Body of pancreas (tissue), 4 donors: ENCODE data around the gene C9orf72. TPM values are rescaled to one million over a fixed set of nuclear protein-coding genes. Genes with fewer than 3 reads are reported as not detected.
A peak's percentile ranks its signal among the peaks of the same experiment; 100 is the strongest.

Experiments used
- ATAC-seq: fragments of 150-250 bp; one replicate; pipeline ENCODE4 v1.9.1; 2016
- DNase-seq, 4 donors: peaks; one replicate each; pipeline ENCODE4 v3.0.0-alpha.2; 2019
- H3K27ac ChIP-seq, 4 donors: fragments of 200-600 bp; sonication (generic); 1 replicate in 3 of 4; 2 replicates in 1 of 4; pipeline versions ENCODE4 v1.5.1 to v1.6.1; 2016 to 2019; ENCODE audit warnings: mild to moderate bottlenecking in 1 of 4, mixed read lengths in 1 of 4, moderate library complexity in 1 of 4
- H3K27me3 ChIP-seq, 2 donors: fragments of 200-600 bp; sonication (generic); one replicate each; pipeline ENCODE4 v1.6.0; 2016; ENCODE audit warnings: mild to moderate bottlenecking in 1 of 2
- H3K36me3 ChIP-seq, 2 donors: fragments of 200-600 bp; sonication (generic); replicated peaks in 1 of 2; 2 replicates each; pipeline ENCODE4 v1.5.1; 2016; ENCODE audit warnings: low read depth in 2 of 2; ENCODE audit not compliant: insufficient read depth in 1 of 2
- H3K4me1 ChIP-seq: fragments of 200-600 bp; sonication (generic); one replicate; pipeline ENCODE4 v1.6.0; 2016
- H3K4me3 ChIP-seq, 2 donors: fragments of 200-600 bp; sonication (generic); 1 replicate in 1 of 2; 2 replicates in 1 of 2; pipeline ENCODE4 v1.5.1; 2016 to 2019
- H3K9me3 ChIP-seq, 3 donors: fragments of 200-600 bp; sonication (generic); 1 replicate in 2 of 3; 2 replicates in 1 of 3; pipeline ENCODE4 v1.5.1; 2016
- POLR2A ChIP-seq, 3 donors: fragments of 450-650 bp; IDR thresholded peaks; one replicate each; pipeline ENCODE4 v1.6.1; 2016; ENCODE audit warnings: antibody characterized with exemption in 3 of 3, mild to moderate bottlenecking in 2 of 3
- WGBS, 2 donors: methylation state at CpG; one replicate each; pipeline ENCODE4 v1.1.5; 2017; 5-methylcytosine and 5-hydroxymethylcytosine counted together
- intact Hi-C: fragments of 100-400 bp; cut with DNase I; formaldehyde crosslinking; loops from one replicate; pipeline ENCODE4 v1.15.1; 2023
- total RNA-seq, 2 donors: library from RNA; depleted of rRNA; stranded (reverse); fragments of >200 nt; gene quantifications; one replicate each; pipeline ENCODE4 v1.1.0, GENCODE V29; 2016
- TF ChIP-seq, protein P1 (sequence below), 7 experiments: fragments of 450-650 bp in 4 of 7; fragments of 200-600 bp in 3 of 7; sonication (generic) in 3 of 7; IDR thresholded peaks; one replicate each; pipeline ENCODE4 v1.5.1; 2016 to 2019; ENCODE audit warnings: antibody characterized with exemption in 7 of 7

The C9orf72 gene, protein sequence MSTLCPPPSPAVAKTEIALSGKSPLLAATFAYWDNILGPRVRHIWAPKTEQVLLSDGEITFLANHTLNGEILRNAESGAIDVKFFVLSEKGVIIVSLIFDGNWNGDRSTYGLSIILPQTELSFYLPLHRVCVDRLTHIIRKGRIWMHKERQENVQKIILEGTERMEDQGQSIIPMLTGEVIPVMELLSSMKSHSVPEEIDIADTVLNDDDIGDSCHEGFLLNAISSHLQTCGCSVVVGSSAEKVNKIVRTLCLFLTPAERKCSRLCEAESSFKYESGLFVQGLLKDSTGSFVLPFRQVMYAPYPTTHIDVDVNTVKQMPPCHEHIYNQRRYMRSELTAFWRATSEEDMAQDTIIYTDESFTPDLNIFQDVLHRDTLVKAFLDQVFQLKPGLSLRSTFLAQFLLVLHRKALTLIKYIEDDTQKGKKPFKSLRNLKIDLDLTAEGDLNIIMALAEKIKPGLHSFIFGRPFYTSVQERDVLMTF
- total RNA-seq: 10 to 100 TPM; 13.5 to 20.5 TPM

DNA sequence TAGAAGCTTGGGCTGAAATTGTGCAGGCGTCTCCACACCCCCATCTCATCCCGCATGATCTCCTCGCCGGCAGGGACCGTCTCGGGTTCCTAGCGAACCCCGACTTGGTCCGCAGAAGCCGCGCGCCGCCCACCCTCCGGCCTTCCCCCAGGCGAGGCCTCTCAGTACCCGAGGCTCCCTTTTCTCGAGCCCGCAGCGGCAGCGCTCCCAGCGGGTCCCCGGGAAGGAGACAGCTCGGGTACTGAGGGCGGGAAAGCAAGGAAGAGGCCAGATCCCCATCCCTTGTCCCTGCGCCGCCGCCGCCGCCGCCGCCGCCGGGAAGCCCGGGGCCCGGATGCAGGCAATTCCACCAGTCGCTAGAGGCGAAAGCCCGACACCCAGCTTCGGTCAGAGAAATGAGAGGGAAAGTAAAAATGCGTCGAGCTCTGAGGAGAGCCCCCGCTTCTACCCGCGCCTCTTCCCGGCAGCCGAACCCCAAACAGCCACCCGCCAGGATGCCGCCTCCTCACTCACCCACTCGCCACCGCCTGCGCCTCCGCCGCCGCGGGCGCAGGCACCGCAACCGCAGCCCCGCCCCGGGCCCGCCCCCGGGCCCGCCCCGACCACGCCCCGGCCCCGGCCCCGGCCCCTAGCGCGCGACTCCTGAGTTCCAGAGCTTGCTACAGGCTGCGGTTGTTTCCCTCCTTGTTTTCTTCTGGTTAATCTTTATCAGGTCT is at the start of gene C9orf72:
Gene C9orf72, minus strand, starts transcription at position 564 of the 716 bp plus-strand sequence. CDS start 6,361 bp downstream, outside the sequence.
- Histone ChIP-seq H3K9me3 (no peaks in the 10 kb centered on the region), H3K27me3 (no peaks in the 10 kb centered on the region), H3K36me3 (no peaks in the 10 kb centered on the region), H3K4me3 (peak within 1 kb of the TSS; percentile 49 to 55), H3K4me1 (peaks cover 32% of the 10 kb centered on the region), H3K27ac (peak within 1 kb of the TSS; percentile 80 to 98 (median 94))
- intact Hi-C loops: no loop called here
- TF ChIP-seq, protein P1, sequence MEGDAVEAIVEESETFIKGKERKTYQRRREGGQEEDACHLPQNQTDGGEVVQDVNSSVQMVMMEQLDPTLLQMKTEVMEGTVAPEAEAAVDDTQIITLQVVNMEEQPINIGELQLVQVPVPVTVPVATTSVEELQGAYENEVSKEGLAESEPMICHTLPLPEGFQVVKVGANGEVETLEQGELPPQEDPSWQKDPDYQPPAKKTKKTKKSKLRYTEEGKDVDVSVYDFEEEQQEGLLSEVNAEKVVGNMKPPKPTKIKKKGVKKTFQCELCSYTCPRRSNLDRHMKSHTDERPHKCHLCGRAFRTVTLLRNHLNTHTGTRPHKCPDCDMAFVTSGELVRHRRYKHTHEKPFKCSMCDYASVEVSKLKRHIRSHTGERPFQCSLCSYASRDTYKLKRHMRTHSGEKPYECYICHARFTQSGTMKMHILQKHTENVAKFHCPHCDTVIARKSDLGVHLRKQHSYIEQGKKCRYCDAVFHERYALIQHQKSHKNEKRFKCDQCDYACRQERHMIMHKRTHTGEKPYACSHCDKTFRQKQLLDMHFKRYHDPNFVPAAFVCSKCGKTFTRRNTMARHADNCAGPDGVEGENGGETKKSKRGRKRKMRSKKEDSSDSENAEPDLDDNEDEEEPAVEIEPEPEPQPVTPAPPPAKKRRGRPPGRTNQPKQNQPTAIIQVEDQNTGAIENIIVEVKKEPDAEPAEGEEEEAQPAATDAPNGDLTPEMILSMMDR (IDR thresholded peaks at IDR 0.05): no peak
- peak; percentile 85 to 91 (median 85) for TF ChIP-seq POLR2A (IDR thresholded peaks at IDR 0.05)
- WGBS, 2 donors: 0 to 1% methylated on average over 27 to 64 of the region's 72 CpGs
- peak; percentile 89 for ATAC-seq
- DNase-seq: peak in 3 of 4 donors; percentile 78 to 84 (median 83)

DNA sequence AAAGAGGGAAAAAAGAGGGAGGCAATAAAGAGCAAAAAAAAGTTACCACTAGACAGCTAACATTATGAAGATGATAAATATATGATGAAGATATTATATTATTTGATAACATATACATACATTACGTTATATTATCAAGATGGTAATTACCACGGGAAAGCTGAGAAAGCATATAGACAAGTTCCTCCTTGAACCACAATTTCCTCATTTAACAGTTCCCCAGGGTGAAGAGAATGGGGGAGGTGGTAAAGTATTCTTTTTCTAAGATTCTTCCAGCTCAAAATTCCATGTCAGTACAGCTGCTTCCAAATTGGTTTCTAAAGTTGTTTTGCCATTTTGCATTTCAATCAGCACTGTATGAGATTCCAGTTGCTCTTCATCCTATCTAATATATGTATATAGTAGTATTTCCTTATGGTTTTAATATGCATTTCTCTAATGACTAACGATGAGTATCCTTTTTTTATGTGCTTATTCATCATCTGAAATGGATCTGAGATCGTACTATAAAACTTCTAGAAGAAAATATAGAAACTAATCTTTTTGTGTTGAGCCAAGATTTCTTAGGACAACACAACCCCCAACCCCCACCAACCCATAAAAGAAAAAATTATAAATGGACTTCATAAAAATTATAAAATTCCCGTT is 49.5 kb upstream of the C9orf72 start:
- ATAC-seq: no peak
- no peak for DNase-seq
- no peaks in the 10 kb centered on the region for H3K27me3 ChIP-seq
- H3K9me3 ChIP-seq: no peaks in the 10 kb centered on the region
- intact Hi-C loops: no loop called here
- no peak for TF ChIP-seq POLR2A (IDR thresholded peaks at IDR 0.05)
- TF ChIP-seq, protein P1 (IDR thresholded peaks at IDR 0.05): no peak
- H3K27ac ChIP-seq: no peak overlapping the region
- no peaks in the 10 kb centered on the region for H3K36me3 ChIP-seq
- peaks cover 17% of the 10 kb centered on the region for H3K4me1 ChIP-seq
- H3K4me3 ChIP-seq: no peak overlapping the region
- 57 to 81% methylated on average over 5 of the region's 5 CpGs for whole genome bisulfite sequencing, 2 donors

DNA sequence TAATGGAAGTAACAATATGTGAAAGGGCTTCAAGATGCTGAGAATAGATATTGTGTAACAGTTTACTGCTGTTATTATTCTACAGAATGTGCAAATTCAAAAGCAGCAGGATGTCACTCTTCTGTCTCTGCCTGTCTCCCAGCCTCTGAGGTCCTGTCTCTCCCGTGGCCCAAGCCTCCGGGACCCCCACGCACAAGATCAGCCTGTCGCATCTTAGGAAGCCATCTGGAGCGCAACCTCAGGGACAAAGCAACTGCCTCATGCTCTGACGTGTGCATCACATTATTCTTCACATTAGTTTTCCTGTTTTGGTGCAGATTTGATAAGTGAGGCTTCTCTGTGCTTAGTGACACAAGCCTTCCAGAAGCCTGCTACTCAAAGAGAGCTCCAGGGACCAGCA is 46.5 kb upstream of the C9orf72 start:
- intact Hi-C loops: no loop called here
- no peaks in the 10 kb centered on the region for H3K4me1 ChIP-seq
- no peak for DNase-seq

DNA sequence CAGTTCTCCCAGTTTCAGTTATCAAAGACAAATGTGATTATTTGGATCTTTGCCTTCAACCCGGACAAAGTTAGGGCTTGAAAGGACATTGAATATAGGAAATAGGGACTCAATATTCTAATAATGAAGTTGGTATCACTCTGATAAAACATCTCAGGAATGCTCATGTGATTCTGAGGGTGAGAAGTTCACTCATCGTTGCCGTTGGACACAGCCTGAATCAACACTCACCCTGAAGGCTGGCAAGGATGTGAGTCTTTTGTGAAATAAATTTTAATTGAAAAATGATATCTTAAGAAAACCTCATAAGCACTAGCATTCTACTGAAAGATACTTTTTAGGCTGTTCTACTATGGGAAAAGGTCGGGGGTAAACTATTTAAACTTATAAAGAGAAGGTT is 44.8 kb upstream of the C9orf72 start:
- Histone ChIP-seq H3K4me3 (no peak overlapping the region), H3K9me3 (no peaks in the 10 kb centered on the region), H3K36me3 (no peaks in the 10 kb centered on the region), H3K27me3 (no peaks in the 10 kb centered on the region), H3K4me1 (no peaks in the 10 kb centered on the region), H3K27ac (no peak overlapping the region)
- TF ChIP-seq, protein P1 (IDR thresholded peaks at IDR 0.05): no peak
- TF ChIP-seq POLR2A (IDR thresholded peaks at IDR 0.05): no peak
- 30 to 34% methylated on average over 4 of the region's 4 CpGs for WGBS, 2 donors
- DNase-seq: no peak
- no peak for ATAC-seq
- intact Hi-C loops: no loop called here

More for the DNA sequence above, 46.5 kb upstream of the C9orf72 start:
- no peaks in the 10 kb centered on the region for H3K9me3 ChIP-seq
- no peak overlapping the region for H3K4me3 ChIP-seq
- H3K27me3 ChIP-seq: no peaks in the 10 kb centered on the region
- 85 to 89% methylated on average over 6 of the region's 6 CpGs for WGBS, 2 donors
- H3K27ac ChIP-seq: no peak overlapping the region
- H3K36me3 ChIP-seq: no peaks in the 10 kb centered on the region
- ATAC-seq: no peak
- TF ChIP-seq, protein P1 (IDR thresholded peaks at IDR 0.05): no peak
- no peak for TF ChIP-seq POLR2A (IDR thresholded peaks at IDR 0.05)
